ENCODE measurements around the gene SLC12A3.
A peak's percentile ranks its signal among the peaks of the same experiment; 100 is the strongest.

SLC12A3 gene

DNA sequence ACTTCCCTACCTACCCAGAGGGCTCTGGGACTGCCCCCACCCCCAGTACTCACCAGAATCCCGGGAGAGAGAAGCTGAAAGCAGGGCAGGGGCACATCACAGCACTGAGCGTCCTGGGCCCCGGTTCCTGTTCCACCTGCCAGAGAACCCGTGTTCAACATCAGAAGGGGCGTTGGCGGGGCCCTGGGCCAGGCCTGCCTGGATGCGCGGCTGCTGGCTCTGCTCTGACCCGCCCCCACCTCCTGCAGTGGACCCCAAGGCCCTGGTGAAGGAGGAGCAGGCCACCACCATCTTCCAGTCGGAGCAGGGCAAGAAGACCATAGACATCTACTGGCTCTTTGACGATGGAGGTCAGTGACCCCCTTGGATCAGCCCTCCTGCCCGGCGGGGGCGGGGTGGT, 27.7 kb downstream of the SLC12A3 start:
- DNase-seq, result no peak

DNA sequence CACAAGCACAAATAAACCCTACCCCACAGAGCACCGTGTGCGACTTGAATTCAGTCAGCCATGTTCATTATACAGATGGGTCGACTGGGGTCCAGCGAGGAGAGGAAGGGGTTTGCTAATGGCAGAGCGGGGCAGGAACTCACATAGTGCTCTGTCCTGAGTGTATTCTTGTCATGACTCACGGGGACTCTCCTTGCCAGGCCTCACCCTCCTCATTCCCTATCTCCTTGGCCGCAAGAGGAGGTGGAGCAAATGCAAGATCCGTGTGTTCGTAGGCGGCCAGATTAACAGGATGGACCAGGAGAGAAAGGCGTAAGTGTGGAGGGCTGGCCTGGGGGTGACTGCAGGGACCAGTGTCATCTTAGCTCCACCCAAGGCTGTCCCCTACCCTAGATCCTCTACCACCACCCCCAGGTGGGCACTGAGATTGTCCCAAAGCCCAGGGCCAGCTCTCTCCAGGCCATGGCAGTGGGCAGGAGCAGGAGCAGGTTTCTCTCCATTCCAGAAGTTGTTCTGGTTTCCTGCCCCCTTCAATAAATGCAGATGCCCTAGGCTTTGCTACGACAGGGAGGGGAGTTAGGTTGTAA, 29.4 kb downstream of the SLC12A3 start:
- no peak for DNase-seq

DNA sequence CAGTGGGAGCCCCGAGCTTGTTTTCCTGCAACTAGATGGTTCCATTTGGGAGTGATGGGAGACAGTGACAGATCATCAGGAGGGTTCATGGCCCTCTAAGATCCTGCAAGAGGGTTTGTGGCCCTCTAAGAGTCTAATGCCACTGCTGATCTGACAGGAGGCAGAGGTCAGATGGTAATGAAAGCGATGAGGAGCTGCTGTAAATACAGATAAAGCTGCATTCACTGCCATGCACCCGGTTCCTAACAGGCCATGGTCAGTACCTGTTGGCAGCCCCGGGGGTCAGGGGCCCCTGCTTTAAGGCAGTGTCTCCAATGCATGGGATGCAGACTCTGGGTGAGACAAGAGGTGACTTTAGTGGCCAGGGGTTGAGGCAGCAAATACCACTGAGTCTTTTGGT, 30.8 kb downstream of the SLC12A3 start:
- DNase-seq, result no peak

DNA sequence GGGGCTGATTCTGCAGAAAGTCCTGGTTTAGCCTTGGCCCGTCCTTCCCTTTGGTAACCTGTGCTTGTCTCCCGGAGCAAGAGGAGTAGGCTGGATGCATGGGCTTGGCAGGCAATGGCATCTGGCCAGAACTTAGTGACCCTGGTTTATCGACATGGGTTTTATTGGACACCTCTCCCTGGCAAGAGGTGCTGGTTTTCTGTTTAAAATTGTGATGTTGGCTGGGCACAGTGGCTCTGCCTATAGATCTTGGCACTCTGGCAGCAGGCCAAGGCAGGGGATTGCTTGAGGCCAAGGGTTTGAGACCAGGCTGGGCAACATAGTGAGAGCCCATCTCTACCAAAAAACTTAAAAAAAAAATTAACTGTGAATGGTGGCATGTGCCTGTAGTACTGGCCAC, 31.2 kb downstream of the SLC12A3 start:
- DNase-seq, result no peak

DNA sequence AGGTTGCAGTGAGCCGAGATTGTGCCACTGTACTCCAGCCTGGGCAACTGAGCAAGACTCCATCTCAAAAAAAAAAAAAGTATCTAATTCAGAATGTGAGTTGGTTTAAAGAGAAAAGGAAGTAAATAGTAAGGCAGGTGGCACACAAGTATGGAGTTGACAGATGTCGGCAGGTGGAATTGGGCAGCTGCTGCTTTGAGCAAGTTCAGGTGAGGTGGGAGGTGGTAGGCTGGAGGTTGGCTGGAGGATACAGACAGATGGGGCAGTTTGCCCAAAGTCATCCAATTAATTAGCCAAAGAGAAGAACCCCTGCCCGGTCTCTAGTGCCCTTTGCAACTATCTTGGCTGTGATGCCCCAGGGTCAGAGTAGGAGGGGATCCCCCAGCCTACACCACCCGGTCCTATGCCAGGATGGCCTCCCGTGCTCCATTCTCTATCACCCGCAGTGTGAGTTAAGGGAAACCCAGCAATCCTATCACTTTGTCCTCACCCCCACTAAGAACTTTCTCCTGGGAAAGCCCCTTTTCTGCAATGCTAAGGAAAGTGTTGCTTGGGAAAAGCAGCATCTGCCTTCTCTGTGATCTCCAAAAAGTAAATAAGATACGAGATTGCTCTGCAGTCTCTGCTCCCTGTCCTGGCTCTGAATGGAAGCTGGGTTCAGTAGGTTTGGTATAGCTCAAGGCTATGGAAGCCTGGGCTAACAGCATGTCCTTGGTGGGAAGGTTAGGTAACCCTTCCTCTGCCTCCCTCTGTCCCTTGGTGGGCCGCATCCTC, 32.2 kb downstream of the SLC12A3 start:
- no peak for DNase-seq

DNA sequence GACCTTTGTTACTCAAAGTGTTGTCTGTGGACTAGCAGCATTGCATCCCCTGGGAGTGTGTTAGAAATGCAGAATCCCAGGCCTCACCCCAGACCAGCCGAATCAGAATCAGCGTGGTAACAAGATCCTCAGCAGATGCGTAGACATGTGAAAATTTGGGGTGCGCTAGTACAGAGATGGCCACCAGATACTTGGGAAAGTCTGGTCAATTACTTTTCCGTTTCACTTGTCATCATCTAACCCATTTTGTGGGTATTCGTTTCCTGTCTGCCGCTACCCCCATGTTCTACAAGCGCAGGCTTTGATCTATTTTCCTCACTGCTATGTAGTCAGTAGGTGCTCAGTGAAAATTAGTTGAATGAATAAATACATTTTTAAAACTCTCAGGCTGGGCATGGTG, 33.8 kb downstream of the SLC12A3 start:
- DNase-seq, result no peak

DNA sequence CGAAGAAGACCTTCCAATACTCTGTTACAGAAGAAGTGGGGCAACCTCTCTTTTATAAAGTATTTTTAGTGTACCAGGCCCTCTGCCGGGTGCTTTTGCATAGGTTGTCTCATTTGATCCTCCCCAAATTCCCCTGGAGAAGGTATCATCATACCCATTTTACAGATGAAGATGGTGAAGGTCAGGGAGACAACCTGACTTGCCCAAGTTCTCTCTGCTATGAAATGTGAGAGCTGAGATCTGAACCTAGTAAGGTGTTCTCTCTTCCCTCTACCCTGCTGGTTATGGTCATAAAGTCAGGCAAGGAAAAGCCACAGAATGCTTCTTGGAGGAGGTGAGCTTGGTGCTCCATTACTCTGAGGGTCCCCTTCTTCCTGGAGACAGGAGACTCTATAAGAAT, 38.9 kb downstream of the SLC12A3 start:
- DNase-seq, result no peak

DNA sequence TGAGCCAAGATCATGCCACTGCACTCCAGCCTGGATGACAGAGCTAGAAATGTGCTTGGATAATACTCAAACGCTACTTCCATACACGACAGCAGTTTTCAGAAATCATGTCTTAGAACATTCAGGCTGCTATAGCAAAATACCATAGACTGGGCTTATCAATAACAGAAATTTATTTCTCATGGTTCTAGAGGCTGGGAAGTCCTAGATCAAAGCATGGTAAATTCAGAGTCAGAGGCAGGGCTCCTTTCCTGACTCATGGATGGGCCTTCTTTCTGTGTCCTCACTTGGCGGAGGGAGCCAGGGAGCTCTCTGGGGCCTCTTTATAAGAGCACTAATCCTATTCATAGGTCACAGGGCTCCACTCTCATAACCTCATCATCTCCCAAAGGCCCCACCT, 42.4 kb downstream of the SLC12A3 start:
- no peak for DNase-seq

DNA sequence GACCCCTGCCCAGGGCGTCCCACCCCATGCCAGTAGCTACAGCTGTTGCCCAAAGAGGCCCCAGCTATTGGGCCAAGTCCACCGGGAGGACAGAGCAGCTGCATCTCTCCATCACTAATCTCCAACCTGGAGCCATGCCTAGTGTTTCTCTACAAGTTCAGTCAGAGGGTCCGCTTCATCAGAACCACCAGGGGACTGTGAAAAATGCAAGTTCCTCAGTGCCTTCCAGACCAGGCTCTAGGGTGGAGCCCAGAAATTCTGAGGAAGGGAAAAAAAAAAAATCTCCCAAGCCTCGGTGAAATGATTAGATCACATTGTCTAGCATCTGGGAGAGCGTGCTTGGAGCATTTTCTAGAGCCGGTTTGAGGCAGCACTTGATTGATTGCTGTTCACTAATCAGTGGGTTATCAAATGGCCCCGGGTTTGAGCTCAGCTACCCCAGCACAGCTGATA, 44.5 kb downstream of the SLC12A3 start:
- DNase-seq, result no peak

DNA sequence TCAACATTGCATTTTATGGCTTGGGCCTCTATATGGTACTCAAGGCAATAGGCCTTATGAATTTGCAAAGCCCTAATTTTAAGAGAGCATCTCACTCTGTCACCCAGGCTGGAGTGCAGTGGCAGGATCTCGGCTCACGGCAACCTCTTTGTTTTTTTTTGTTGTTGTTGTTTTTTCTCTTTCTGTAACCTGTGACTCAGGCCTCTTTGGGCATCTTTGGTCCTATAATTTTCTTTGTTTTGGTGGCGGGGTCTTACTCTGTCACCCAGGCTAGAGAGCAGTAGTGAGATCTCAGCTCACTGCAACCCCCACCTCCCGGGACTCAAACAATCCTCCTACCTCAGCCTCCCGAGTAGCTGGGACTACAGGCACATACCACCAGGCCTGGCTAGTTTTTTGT, 45.1 kb downstream of the SLC12A3 start:
- DNase-seq, result no peak

DNA sequence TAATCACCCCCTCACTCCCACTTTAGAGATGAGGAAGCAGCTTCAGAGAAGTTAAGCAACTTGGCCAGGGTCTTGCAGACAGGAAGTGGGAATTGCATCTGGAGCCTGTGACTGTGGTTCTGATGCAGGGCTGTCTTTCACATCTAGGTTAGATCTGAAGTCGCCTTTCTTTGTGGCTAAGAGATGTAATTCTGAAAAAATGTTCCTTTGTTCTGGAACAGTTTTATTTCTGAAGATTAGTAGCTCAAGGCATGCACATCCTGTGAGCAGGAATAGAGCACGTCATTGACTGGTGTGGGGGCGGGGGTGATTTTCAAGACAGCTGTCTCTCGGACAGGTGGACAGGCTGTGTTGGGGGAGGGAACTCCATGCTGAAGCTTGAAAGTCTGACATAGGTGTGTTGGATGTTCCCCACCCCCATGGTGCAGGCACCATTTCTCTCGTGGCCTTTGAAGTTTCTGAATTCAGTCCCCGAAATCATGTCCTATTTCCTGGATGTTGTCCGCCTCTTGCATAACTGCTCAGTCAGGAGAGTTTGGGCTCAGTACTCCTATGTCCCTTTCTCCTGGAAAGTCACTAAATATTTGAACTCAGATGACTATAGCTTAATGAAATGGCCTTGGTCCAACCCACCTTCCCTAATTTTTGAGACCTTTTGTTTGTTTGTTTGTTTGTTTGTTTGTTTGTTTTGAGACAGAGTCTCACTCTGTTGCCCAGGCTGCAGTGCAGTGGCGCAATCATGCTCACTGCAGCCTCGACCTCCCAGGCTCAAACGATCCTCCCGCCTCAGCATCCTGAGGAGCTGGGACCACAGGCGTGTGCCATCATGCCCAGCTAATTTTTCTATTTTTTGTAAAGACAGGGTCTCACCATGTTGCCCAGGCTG, 45.9 kb downstream of the SLC12A3 start:
- peak; percentile 82 for DNase-seq

DNA sequence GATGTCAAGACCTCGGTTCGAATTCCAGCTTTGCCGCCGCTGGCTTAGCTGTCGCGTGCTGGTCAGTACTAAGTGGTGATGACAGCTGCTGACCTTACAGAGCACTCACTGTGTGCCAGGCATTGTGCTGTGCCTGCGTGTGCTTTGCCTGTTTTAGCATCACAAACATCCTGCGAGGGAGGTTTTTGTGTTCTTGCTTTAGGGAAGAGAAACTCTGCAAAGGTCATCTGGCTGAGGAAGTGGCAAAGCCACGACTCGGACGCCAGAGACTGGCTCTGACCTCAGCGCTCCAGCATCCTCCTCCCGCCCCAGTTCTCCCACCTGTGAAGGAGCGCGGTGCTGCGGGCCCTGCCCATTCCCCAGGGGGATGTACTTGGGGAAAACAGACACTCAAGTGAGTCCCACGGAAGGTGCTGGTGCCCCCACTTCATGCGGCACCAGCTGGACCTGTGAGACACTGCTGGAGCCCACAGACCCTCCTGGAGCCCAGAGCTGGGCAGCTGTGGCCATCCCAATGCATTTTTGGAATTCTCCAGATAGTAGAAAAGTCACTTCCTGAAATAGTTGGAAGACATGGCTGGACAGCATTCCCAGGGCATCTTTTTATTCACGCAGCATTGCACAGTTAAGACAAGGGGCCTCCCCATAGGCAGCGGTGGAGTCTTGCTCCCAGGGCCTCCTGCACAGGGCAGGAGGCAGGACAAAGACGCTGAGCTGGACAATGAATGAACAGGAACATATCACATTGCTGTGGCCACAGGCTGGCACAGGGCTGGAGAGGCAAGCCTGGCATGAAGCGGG, 47.0 kb downstream of the SLC12A3 start:
- peak; percentile 70 for DNase-seq

DNA sequence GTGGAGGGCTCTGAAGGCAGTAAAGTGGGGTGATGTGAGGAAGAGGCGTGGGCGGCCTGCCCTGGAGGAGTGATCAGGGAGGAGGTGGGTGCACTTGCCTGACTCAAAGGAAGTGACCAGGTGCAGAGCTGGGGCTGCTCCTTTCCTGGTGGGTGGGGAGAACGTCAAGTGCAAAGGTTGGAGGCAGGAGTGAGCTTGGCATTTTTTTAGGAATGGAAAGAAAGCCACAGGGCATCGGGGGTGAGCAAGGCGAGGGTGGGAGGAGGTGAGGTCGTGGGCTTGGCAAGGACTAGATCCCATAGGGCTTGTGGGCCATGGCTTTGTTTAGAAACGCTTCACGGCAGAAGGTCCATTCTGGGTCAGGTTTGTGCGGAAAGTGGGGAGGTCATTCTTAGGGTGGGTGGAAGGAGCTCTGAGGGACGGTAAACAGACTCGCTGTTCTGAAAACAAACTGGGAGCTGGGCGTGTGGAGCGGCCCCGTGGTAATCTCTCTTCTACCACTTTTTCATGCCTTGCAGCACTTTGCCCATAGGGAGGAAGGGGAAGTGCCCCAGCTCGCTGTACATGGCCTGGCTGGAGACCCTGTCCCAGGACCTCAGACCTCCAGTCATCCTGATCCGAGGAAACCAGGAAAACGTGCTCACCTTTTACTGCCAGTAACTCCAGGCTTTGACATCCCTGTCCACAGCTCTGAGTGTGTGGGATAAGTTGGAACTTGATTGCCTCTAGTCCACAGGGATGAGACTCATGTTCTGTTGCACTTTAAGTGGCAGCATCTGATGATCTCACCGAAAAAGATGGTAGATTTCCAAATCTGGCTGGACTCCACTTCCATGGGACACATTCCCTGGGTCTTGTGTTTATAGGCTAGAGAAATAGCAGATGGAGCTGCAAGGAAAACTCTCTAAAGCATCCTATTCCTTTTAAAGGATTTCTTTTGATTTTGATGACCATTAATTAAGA, 48.0 kb downstream of the SLC12A3 start:
- peak; percentile 69 for DNase-seq

DNA sequence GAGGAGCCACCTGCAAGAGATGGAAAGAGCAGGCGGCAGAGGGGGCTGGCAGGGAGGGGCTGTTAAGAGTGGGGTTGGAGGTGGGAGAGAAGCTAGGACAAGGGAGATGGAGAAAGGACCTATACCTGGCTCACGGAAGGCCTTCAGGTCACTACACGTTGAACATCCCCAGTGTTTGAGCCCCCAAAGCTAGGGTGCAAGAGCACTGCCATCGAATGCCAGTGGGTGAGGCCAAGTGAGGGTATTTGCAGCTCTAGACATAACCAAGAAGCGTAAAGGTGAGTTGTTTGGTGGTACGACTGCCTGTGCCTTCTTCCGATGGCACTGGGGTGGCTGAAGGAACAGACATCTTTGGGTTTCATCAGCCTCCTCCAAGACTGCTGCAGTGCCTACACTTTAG, 49.9 kb downstream of the SLC12A3 start:
- no peak for DNase-seq

DNA sequence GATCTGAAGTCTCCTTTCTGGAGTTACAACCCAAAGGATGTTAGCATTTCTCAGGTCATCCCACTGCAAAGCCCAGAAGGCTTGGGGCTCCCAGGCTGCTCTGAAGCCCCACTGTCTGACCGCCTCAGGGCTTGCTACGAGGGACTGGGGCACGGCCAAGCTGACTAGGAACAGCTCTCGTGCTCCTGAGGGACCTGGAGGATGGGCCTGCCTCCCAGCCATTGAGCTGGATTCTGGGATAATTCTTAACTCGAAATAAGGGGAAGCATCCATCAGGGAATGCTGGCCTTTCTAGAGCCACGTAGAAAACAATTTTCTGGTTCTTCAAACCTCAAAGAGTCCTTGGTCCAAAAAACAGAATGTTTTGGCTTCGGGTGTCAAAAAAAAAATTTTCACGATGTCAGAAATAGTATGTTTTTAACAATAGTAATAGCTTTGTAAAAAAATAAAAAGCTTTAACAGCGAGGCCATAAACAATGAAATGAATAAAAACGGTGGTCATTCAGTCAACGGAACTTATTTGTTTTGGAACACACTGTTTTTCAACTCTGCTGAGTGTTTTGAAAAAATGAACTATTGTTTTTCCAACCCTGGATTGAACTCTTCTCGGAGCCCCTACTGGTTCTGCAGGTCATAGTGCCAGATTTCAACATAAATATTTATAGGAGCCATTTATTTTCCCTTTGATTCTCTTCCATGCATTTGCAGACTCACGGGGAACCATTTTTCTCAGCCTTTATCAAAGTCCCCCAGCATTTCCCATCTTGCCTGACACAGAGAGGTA, 50.5 kb downstream of the SLC12A3 start:
- DNase-seq, result no peak

DNA sequence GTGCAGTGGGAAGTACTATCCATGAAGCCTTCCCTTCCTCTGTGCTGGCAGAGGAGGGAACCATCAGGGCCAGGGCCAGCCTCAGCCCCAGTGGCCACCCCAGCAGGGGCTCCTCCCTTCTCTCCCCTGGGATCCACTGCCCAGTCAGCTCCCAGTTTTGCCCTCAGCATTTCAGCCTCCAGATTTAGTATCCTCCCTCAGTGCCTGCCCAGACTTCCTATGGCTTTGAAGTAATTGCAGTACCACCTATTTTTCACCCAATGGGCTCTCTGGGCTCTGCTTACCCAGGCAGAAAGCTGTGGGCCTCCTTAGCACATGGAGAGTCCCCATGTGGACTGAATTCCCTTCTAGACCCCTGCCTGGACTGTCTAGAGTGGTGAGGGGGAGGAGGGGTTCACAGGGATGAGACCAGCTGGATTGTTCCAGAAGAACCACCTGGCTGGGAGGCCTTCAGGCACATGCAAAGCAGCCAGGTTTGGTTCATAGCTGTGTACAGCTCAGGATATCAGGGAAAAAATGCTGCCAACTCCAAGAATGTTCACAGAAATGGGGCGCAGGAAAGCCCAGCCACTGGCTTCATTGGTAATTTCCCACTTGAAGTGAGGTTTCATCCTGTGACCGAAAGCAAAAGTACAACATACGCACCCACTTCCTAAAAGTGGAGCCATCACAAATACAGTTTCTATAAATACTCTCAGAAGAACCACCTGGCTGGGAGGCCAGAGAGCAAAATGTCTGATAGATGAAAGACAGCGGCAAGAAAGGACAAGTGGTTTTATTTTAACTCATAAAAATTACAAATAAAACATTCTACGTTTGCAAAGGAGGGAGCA, 51.8 kb downstream of the SLC12A3 start:
- DNase-seq, result no peak

DNA sequence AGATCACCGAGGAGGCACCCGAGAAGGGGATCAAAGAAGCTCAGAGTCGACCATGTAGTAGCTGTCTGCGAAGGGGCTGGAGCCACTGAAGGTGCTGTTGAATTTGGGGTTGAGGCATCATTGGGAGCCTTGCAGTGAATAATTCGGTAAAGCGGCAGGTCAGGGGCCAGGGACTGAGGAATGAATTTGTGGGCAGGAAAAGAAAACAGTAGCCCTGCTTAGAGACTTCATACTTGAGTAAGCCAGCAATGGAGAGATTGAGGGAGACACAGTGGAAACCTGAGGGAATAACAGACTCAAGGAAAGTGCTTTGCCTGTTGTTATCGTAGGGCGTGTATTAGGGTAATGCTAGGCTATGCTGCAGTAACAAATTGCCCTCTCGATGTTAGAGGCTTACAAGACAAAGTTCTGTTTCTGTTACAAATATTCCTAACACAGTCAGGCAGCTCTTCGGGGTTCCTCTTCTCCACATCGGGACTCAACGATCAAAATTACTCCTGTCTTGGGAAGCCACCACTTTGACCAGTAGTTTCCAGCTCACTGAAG, 53.5 kb downstream of the SLC12A3 start:
- no peak for DNase-seq

DNA sequence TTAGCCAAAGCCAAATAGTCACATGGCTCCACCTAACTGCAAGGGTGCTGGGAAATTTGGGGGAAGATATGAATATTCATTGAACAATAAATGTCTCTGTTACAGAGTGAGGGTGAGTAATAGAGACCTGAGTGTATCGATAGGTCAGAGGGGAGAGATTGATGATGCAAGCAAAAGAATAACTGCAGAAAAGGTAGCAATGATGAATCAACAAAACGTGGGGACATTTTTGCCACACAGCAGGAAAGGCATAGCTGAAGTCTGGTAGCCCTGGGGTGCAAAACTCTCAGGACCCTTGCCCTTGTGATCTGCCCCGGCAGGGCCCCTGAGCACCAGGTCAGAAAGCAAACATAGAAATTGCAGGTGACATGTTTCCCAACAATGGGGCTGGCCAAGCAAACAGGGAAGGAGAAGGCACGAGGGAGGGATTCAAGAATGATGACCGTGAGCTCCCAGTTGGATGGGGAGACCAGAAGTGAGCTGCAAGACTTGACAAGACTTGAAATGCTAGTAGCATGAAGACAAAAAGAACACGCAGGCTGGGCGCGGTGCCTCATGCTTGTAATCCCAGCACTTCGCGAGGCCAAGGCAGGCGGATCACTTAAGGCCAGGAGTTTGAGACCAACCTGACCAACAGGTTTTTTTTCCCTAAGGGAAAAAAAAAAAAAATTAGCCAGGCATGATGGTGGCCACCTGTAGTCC, 54.2 kb downstream of the SLC12A3 start:
- DNase-seq, result no peak

DNA sequence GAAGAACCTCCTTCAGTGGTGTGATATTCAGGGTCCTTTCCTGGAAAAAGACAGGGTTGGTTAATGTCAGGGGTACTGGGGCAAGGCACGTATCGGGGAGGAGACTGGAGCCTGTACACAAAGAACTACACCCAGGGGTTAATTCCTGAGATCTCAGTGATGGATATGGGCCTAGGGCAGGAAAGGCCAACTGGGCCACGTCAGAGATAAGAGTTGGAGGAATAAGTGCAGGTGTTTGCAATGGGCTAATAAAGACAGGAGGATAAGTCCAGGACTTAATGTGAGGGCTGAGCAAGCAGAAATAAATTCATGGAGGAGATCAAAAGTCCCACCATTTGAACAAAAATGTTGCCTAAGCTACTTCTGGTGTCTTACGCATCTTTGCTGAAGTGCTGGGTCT, 56.6 kb downstream of the SLC12A3 start:
- DNase-seq, result no peak
